Measurements from ENCODE around the gene ZNF473. TPM values are rescaled to one million over a fixed set of nuclear protein-coding genes. Genes with fewer than 3 reads are reported as not detected.

ZNF473 gene
- total RNA-seq, result 14.9 TPM

DNA sequence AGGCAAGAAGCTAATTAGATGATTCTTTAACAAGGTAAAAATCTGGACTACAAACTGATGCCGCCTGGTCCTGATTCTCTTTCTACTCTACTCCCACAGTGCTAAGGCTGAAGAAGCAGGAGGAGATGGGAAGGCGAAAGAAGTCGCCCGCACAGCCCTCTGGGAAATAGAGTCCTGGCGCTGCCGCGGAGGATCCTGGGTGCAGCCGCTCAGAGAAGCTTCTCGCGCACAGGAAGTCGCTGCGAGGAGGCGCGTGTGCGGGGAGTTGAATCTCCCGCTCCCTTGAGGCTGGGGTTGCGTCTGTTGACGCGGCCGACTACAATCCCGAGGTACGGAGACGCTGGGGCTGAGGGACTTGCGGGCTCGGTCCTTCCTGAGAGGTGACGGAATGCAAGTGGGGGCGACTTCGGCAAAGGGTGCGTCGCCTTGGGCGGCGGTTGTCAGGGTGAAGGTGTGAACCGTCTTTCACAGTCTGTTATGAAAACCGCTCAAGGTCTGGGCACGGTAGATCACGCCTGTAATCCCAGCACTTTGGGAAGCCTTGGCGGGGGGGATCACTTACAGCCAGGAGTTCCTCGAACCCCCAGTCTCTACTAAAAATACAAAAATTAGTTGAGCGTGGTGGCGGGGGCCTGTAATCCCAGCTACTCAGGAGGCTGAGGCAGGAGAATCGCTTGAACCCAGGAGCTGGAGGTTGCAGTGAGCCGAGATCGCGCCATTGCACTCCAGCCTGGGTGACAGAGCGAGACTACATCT, at the start of gene ZNF473:
ZNF473 (plus strand) TSS at position 212 of the 756 bp plus-strand sequence. CDS start 5,078 bp downstream, outside the sequence.
- DNase-seq, result peak; percentile 98

DNA sequence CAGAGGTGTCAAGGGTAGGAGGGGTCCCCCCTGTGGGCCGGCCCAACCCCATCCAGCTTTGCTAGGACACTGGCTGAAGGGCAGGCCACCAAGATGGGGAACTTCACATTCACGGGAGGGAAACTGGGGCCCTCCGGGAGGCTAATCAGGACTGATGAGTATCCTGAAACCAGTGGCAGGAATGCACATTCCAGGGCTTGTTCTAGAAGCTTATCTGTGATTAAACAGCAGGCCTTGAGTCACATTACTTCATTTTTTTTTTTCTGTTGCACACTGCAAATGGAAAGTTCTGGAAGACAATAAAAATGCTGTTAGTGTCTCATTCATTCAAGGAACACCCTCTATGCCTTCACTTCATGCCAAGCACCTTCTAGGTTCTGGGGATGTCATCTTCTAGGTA, 49.3 kb upstream of the ZNF473 start:
- no peak for DNase-seq

DNA sequence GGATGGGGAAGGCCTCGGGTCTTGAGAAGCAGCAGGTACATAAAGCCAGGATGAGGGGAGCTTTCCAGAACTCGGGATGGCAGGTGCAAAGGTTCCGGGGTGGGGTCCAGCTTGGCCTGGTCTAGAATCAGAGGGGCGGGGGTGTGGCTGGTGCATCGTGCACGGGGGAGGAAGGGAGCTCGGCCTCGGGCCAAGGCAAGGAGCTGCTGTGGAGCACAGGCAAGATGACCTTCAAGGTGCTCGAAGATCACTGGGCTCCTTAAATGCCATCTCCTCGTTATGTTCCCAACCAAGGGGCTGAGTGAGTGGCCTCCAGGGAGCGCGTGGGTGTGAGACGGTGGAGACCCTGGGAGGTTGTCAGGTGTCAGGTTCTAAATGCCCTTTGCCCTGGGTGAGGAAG, 48.7 kb upstream of the ZNF473 start:
- no peak for DNase-seq

DNA sequence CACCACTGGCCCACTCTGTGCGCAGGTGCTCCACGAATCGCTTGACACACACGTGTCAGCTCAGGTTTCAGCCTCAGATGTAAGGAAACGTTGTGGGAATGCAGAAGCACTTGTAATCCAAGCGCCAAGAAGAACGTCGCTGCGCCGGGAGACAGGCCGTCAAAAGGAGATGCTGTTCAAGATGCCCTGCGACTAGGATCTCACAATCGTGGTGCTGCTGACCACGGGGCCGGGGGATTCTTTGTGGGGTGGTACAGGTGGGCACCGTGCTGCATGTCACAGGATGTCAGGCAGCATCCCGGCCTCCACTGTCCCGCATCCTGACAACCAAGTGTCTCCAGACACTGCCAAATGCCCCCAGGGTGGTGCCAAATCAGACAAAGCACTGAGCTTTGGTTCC, 47.9 kb upstream of the ZNF473 start:
- DNase-seq, result no peak

DNA sequence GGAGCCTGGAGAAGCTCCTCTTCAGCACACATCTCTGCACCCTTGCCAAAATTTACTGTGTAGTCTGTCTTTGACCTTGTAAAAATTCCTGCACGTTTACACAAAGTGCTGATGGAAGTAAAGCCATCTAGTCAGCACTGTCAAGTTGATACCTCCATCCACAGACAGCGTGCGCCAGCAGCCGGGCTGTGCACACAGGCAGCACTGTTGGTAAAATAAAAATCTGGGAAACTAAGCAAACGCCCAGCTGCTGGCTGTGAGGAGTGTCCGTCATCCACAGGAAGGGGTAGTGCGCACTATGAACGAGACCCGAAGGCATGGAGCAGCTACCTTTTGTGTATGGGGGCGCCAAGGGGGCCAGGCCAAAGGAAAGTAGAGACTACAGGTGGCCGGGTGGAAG, 47.5 kb upstream of the ZNF473 start:
- DNase-seq, result no peak

DNA sequence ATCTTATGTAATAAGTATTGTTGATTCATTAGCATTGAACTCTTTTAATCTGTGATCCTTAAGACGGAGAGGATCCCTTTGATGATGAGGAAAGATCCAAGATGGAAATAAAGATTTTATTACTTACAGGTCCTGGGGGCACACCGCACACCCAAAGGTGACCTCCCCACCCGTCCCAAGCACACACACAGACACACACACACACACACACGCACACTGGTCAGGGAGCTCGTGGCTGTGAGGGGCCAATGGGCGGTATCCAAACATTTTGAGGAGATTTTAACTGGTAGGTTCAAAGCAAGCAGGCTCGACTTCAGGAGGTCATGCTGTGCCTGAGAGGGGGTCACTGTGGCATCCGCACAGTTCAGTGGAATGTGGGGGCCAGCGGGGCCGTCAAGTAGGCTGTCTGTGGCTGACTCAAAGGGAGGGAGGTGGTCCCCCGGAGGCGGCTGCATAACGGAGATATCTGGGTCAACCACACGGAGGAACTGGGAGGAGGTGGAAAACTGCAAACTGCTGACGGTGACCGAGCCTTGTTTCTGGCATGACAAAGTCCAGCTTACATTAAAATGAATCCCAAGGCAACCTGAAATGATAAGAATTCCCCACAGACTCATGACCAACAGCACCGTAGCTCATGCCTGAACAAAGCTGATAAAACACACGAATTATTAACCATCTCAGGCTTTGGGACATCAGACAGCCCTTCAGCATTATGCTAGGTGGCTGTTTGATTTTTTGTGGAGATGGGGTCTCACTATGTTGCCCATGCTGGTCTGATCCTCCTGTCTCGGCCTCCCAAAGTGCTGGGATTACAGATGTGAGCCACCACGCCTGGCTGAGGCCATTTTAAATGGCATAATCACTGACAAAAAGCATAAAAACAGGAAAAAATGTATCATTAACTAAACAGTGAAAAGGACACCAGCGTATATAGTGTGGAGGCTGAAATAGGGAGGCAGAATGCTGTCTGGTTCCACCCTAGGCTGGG, 43.9 kb upstream of the ZNF473 start:
- no peak for DNase-seq

DNA sequence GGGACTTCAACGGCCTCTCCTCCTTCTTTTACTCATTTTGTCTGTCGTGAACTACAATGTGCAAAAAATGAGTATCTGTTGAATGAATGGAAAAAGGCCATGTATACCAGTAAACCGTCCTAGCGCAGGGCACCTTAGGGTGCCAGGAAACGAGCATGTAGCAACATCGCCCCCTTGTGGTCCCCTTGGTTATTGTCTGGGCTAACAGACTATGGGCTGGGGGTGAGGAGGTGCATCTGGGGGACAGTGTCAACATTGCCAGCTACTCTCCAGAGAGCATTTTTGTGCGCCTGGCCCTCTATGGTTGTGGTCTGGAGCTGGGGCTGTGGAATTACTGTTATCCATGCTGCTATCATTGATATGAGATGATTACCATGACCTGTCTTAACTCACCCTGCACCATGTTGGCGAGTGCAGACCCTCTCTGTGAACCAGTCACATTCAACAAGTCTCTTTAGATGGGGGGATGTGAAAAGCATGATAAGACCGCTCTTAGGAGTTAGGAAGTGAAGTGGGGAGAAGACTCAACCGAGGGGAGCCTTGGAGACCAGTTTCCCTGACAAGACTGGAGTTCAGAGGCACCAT, 42.1 kb upstream of the ZNF473 start:
- peak; percentile 66 for DNase-seq

DNA sequence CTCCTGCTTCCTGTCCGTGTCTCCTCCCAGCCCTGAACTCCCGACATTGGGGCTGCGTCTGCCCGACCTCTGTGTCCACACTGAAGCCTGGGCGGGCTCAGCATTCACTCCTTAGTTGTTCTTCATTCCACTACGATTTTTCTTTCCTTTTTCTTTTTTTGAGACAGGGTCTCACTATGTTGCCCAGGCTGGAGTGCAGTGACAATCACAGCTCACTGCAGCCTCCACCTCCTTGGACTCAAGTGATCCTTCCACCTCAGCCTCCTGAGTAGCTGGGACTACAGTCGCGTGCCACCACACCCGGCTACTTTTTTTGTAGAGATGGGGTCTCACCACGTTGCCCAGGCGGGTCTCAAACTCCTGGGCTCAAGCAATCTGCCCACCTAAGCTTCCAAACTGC, 41.3 kb upstream of the ZNF473 start:
- no peak for DNase-seq

DNA sequence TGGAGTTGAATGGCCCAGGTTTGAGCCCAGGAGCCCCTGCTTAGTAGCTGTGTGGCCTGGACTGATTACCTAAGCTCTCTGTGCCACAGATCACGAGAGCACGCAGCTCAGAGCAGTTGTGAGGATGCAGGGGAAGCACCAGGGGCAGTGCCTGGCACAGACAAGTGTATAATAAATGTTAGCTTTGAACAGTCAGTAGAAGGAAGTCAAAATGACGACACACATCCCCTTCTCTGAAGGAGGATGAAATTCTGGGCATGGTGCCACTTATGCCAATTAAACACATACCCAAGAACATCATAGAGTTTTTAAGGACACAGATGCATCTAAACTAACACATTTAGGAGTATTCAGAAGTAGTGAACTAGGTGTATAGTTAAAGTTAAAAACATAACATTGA, 39.9 kb upstream of the ZNF473 start:
- DNase-seq, result no peak

DNA sequence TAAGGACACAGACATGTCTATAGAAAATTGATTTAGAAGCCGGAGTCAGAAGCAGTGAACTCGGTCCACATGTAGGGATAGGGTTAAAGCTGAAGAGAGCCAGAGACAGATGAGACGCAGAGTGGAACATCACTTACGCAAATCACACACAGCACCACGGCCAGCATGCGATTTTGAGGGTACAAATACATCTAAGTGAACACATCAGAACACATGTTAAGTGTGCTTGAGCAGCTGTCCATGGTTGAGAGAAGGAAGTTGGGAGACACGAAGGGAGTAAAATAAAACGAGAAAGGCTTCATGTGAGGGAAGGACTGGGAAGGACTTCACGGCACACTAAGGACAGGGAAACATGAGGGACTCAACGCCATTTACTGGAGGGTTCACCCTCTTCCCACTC, 39.5 kb upstream of the ZNF473 start:
- DNase-seq, result no peak

DNA sequence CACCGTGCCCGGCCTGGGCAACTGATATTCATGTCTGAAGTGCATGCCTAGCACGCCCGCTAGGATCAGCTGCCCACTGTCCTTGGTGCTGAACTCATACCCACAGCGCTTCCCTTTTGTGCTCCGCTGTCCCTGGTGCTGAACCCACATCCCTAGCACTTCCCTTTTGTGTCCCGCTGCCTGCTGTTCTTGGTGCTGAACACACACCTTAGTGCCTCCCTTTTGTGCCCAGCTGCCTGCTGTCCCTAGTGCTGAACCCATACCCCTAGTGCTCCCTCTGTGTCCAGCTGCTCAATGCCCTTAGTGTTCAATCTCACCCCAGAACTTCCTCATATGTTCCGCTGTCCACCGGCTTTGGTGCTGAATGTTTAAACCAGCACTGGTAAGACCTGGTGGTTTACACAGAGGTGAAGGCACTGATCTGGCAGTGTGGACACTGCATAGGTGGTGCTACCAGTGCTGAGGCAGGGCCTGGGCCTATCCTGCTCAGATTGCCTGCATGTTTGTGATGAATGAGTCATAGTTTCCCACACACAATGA, 38.6 kb upstream of the ZNF473 start:
- DNase-seq, result peak; percentile 97

DNA sequence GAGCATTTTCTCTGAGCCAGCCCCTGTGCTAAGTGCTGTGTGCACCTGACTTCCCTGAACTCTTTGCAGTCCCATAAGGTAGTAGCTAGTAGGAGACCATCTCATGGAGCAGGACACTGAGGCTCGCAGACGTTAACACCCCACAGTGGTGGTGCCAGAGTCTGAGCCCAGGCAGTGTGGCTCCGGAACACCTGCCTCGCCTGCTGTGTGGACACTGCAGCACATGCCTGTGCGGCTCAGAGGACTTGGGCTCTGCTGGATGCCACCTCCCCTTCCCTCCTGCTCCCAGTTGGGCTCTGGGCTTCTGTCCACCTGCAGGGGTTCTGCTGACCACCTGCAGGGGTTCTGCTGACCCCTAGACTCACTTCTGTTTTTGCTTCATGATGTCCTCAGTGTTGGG, 37.8 kb upstream of the ZNF473 start:
- no peak for DNase-seq

DNA sequence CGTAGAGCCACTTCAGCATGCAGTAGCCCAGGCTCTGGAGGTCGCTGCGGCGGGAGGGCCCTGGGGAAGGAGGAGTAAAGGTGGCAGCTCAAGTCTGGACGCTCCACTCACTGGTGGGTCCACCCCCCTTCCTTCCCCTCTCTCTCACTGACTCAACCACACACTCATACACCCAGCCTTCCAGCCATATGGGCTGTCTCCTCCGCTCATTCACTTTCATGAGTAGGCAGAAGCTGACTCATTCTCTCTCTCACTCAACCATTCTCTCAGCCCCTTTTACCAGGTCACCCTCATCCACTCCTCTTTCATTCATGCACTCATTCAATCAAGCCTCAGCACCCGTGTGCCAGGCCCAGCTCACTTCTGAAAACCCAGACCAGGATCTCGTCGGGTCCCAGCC, 37.4 kb upstream of the ZNF473 start:
- no peak for DNase-seq

DNA sequence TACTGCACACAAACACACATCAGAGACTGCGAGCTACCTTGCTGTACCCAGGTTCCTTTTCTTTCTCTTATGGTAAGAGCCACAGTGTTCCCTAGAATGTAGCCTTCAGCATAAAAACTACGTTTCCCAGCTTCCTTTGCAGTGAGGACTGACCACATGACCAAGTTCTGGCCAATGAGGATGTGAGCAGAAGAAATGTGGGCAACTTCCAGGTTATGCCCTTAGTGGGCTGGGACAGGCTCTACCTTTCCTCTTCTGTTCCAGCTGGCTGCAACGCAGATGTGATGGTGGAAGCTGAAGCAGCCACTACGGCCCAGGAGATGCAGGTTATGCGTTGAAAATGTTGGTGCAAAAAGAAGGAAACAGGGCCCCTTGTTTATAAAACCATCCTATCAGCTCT, 28.1 kb upstream of the ZNF473 start:
- DNase-seq, result peak; percentile 17

DNA sequence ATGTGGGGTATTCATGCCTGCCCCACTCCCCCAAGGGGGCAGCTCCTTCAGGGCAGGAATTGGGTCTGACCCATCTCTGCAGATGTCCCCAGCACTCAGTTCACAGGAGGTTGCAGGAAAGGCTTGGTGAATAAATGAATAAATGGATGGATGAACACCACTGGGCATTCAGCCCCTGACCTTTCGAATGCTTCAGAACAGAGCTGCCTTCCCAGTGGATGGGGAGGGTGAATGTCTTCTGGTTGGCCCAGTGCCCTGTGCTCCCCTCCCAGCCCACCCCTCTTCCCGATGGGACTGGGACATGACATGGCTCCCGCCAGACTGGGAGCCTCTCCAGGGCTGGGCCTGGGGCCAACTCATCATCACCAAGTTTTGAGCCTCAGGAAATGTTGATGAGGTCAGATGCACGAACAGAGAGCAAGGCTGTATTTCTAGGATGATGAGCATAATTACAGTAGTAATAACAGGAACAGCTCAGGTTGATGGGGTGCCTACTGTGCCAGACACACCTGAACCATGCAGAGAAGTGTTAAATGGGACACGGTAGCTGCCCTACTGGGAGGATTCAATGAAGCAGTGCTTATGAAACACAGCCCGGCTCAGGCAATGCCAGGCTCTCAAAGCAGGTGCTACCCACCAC, 26.3 kb upstream of the ZNF473 start:
- DNase-seq, result no peak

DNA sequence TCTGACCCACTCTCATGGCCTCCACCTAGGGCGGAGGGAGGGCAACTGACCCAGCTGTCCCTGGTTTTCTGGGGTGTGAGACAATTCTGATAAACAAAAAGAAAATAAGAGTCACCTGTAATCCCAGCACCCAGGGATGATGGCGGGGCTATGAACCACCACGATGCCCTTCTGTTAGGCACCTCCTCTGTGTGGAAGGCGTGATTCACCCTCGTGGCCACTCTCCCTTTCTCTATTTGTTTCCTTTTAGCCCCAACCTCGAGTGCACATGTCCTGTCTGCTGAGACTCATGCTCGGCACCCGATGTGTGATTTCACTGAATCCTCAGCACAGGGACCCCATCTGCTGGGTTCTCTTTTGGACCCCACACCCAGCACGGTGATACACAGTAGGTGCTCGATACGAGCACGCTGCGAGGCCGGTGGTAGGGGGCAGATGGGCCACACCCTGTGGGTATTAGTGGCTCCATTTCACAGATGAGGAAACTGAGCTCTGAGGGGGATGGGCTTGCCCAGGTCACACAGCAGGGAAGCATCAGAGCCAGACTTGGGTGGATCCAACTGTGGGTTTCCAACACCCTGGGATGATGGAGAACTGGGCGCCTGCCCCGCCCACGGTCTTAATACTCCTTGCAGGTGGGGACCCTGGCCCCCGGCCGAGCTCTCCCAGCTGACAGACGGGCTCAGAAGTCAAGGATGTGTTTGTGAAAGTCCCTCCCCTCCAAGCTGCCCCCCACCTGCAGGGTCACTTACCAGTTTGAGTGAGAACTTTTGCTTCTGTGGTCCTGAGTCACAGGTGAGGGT, 25.6 kb upstream of the ZNF473 start:
- DNase-seq, result no peak

DNA sequence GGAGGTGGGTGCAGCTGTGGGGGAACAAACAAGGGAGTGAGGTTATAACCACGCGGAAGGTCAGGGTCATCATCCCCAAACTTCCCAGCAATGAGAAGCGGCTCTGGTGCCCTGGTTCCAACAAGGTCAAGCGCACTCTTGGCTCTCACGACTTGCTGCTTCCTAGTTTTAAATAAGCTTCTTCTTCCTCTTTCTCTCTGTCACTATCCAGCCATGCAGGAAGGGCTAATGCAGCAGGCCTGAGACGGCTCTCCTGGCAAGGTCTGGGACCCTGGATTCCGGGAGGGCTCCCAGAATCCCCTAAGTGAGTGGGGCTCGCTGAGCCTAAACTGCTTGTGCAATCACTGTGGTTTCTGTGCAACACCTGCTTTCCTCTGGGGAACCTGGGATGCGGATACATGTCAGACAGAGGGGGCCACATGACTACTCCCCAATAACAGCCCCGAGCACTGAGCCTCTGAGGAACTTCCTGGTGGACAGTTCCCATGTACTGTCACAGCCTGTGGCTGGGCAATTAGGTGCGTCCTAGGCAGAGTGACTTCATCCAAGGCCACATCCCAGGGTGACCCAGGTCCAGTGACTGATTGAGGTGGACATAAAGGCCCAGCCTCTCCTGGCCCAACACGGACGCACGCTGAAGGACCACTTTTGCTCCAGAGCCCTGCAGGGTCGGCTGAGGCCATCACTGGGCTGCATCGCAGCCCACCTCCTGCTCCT, 24.8 kb upstream of the ZNF473 start:
- no peak for DNase-seq

DNA sequence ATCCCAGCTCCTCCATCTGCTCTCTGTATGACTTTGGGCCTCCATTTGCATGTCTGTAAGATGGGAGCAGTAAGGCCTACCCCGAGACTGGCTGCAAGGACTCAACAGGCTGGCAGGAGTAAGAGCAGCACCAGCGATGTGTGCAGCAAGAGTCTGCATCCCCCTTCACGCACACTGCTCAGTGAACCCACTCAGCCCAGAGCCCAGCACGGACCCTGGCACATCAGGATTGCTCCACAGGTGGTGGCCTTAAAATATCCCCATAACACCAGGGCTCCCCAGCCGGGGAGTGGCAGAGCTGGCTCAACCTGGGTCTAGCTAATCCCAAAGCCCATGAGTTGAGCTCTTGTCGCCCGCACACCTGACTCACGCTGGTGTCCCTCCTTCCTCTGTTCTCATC, 24.0 kb upstream of the ZNF473 start:
- DNase-seq, result no peak

DNA sequence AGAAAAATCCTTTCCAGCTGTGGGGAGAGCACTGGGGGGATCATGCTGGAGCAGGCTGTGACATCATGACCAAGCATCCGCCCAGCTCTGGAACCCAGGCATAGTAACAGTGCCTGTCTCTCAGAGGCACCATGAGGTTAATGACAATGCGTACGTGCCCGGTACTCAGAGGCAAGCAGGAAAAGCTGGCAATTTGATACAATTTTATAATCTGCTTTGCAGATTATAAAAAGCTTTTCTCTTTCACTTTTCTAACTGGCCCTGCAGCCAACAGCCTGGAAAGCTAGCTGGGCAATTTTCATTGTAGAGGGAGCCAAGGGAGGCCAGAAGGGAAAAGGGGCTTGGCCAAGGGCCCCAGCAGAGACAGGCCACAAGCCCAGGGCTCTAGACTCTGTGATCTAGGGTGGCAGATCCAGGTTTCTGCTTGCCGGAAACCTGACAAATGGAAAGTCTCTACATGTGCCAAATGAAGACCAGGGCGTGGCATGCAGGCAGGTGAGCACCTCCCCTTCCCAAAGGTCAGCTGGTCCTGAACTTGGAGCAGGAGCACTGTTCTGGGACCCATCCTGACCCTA, 23.3 kb upstream of the ZNF473 start:
- no peak for DNase-seq

DNA sequence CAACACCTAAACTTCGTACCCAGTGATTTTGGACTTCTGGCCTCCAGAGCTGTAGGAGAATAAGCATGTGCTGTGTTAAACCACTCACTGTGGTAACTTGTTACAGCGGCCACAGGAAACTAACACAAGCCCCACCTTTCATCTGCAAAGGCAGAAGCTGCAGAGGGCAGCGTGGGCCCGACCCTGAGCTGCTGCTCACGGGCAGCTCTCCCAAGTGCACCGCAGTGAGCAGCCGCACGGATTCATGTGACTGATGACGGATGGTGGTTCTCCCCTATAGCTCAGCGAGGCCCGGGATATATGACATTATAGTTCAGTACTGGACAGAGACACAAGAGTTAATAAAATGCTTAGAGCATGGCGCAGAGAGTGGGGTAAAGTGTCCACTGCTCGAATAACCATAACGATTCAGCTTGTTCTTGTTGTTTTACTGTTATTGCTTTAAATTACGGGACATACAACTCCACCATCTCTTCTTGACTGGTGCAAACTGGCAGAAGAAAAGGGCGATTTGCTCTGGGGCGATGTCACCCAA, 22.5 kb upstream of the ZNF473 start:
- no peak for DNase-seq

All from tongue (tissue), 2 donors.